Hepatocyte (in vitro differentiated cells): ENCODE measurements around the gene LEF1.

Experiments used
- CTCF ChIP-seq: fragments of 200-600 bp; sonication (generic); IDR thresholded peaks from 2 replicates; pipeline ENCODE4 v1.5.1; 2016; ENCODE audit warnings: antibody characterized with exemption, mild to moderate bottlenecking; ENCODE audit not compliant: poor library complexity
- EZH2 ChIP-seq: fragments of 200-600 bp; sonication (generic); IDR thresholded peaks from 2 replicates; pipeline ENCODE4 v1.6.1; 2016; ENCODE audit warnings: antibody characterized with exemption, mild to moderate bottlenecking, borderline replicate concordance
- EZH2phosphoT487 ChIP-seq: fragments of 200-600 bp; sonication (generic); IDR thresholded peaks from one replicate; pipeline ENCODE4 v1.6.1; 2018; ENCODE audit warnings: antibody characterized with exemption, mild to moderate bottlenecking, low read depth, moderate library complexity; ENCODE audit not compliant: unreplicated experiment, severe bottlenecking

GRCh38 chr4:108024878-108025165 lies 143.9 kb downstream of the LEF1 start:
- TF ChIP-seq CTCF (no peak), EZH2 (no peak), EZH2phosphoT487 (no peak)
